ENCODE measurements around the gene KRT37. TPM values are rescaled to one million over a fixed set of nuclear protein-coding genes. Genes with fewer than 3 reads are reported as not detected.
"Not testable (repeated sequence)": the region's sequence is repeated elsewhere in the genome, so short reads cannot be mapped to it uniquely, and the experiment has no call there.

Gene KRT37
- total RNA-seq, 2 donors from 2014 or later: not detected

DNA sequence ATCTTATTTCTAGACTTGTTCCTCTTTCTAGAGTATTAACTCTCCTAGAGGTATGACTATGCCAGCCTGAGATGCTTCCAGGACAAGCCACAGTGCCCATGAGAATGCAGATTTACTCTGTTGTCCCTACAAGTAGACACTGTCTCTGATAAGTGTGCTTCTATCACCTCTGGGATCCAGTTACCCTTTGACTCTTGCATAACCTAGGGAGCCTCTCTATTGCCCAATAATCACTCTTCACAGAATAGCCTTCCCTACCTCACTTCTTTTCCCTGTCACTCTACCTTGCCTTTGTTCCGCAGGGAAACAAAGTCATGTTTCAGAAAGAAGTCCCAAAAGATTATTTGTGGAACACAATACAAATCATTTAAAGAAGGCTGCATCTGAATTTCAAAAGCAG is 40.7 kb downstream of the KRT37 start:
- intact Hi-C loops (cut with DNase I): no loop called here
- DNase-seq (ENCODE audit: low spot score): no peak

DNA sequence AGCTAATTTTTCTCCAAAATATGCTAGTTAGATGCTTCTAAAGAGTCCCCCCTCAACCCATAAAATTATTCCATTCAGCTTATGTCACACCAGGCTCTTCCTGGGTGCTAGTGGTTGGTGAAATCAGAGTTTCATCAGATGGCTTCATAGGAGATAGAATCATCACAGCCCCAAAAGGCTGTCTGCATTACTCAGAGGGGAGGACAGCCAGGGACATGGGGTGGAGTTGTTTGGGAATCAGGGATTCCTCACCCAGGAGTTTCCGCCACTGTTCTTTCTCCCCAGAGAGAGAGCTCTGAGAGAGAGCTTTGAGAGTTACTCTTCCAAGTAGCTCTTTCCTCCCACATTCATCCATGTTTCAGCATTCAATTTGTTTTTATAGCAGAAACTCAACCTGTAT is 42.0 kb downstream of the KRT37 start:
- intact Hi-C loops (cut with DNase I): no loop called here

DNA sequence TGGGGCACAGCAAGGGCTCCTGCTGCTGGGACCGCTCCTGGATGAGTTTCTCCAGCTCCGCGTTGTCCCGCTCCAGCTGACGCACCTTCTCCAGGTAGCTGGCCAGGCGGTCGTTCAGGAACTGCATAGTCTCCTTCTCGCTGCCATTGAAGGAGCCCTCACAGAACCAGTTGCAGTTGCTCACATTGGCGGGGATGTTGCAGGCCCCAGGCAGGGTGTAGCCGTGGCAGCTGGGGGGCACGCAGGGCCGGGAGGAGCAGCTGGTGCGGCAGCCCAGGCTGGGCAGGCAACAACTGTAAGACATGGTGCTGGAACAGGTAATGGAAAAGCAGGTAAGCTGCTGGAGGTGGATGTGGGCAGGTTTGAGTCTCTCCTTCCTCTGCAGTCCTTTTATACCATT is 42.4 kb downstream of the KRT37 start, which contains the start of gene KRT34:
Gene KRT34, minus strand, starts transcription at position 364 of the 400 bp plus-strand sequence. Its CDS starts 60 bp downstream, at position 304.
- intact Hi-C loops (cut with DNase I); DNase-seq (ENCODE audit: low spot score): not testable (repeated sequence)

More for the DNA sequence above, 42.0 kb downstream of the KRT37 start:
- DNase-seq (ENCODE audit: low spot score): no peak

DNA sequence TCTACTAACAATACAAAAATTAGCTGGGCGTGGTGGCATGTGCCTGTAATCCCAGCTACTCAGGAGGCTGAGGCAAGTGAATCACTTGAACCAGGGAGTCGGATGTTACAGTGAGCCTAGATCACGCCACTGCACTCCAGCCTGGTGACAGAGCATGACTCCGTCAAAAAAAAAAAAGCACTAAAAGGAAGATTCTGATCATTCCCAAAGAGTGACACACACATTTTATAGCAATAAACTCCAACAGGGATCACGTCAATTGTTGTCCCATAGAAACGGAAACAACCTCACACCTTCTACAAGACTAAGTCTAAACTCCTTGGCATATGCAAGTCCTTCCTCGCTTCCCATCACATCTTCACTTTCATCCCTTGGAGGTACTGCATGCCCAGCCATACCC is 44.3 kb downstream of the KRT37 start:
- DNase-seq (ENCODE audit: low spot score); intact Hi-C loops (cut with DNase I): not testable (repeated sequence)

DNA sequence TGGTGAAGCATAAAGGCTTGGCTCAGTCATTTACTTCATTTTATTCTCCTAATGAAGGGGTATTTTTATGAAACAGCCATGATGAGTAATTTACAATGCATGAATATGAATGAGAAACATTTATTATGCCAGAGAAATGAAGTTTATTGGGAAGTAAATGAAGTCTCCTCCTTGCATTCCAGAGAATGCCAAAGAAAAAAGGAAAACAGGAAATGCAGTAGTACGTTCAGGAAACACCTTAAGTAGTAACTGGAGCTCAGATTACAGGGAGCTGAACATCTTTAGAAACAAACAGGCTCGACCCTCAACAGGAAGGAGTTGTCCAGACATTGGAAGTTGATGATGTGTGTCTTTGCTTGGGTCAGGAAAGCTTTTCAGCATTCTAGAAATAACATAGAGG is 46.8 kb downstream of the KRT37 start:
- no peak for DNase-seq (ENCODE audit: low spot score)
- intact Hi-C loops (cut with DNase I): no loop called here

Other genes starting within 250 kb of the KRT37 start
- gene KRTAP4-2, start 246.4 kb downstream of the KRT37 start, total RNA-seq: not detected
- gene KRTAP4-1, start 239.7 kb downstream of the KRT37 start, total RNA-seq: not detected
- gene KRTAP9-1, start 234.7 kb downstream of the KRT37 start, total RNA-seq: not detected
- gene KRTAP9-2, start 197.9 kb downstream of the KRT37 start, total RNA-seq: not detected
- gene KRTAP9-3, start 192.1 kb downstream of the KRT37 start, total RNA-seq: not detected
- not detected for gene KRTAP9-8, start 186.6 kb downstream of the KRT37 start, total RNA-seq
- gene KRTAP9-4, start 174.9 kb downstream of the KRT37 start, total RNA-seq: not detected
- gene KRTAP9-9, start 169.2 kb downstream of the KRT37 start, total RNA-seq: not detected
- gene KRTAP9-6, start 159.2 kb downstream of the KRT37 start, total RNA-seq: not detected
- gene KRTAP9-7, start 148.9 kb downstream of the KRT37 start, total RNA-seq: not detected
- gene KRTAP29-1, start 121.7 kb downstream of the KRT37 start, total RNA-seq: not detected
- not detected for gene KRTAP16-1, start 115.3 kb downstream of the KRT37 start, total RNA-seq
- not detected for gene KRTAP17-1, start 108.9 kb downstream of the KRT37 start, total RNA-seq
- gene KRT33A, start 73.8 kb downstream of the KRT37 start, total RNA-seq: not detected
- gene KRT33B, start 54.8 kb downstream of the KRT37 start, total RNA-seq: not detected
- gene KRT34, start 42.3 kb downstream of the KRT37 start, total RNA-seq: not detected
- gene KRT31, start 27.0 kb downstream of the KRT37 start, total RNA-seq: not detected
- gene KRT38, start 16.4 kb upstream of the KRT37 start, total RNA-seq: not detected
- under 1 TPM in 1 of 2 donors, not detected in 1; 0.23 TPM for gene KRT32, start 42.8 kb upstream of the KRT37 start, total RNA-seq
- not detected for gene KRT35, start 56.6 kb upstream of the KRT37 start, total RNA-seq
- not detected for gene KRT36, start 65.3 kb upstream of the KRT37 start, total RNA-seq
- gene KRT13, start 81.0 kb upstream of the KRT37 start, total RNA-seq: not detected
- not detected for gene KRT15, start 94.3 kb upstream of the KRT37 start, total RNA-seq
- 1 to 10 TPM; 1.6 to 3.6 TPM for gene KRT19, start 103.7 kb upstream of the KRT37 start, total RNA-seq
- not detected for gene KRT9, start 147.5 kb upstream of the KRT37 start, total RNA-seq
- gene KRT14, start 162.3 kb upstream of the KRT37 start, total RNA-seq: 1 to 10 TPM; 1.3 to 2.0 TPM
- gene KRT16, start 188.2 kb upstream of the KRT37 start, total RNA-seq: not detected
- 1 to 10 TPM; 2.8 to 5.1 TPM for gene KRT17, start 200.0 kb upstream of the KRT37 start, total RNA-seq

Measured in posterior vena cava (tissue), 2 donors.